HL-60 (cell line): ENCODE data around the gene CAST.

Source experiments
- DNase-seq, 2 experiments: peaks; one replicate each; pipeline ENCODE4 v3.0.0-alpha.2; 2010 to 2020; ENCODE audit warnings: low read depth in 1 of 2, low spot score in 1 of 2
- H3K27ac ChIP-seq: fragments of 250-450 bp; sonication (Bioruptor Pico); replicated peaks from 2 replicates; pipeline ENCODE4 v1.5.1; 2020; ENCODE audit warnings: mild to moderate bottlenecking, moderate library complexity
- H3K27me3 ChIP-seq: fragments of 250-450 bp; sonication (Bioruptor Pico); 2 replicates; pipeline ENCODE4 v1.5.1; 2021; ENCODE audit warnings: mild to moderate bottlenecking, moderate library complexity; ENCODE audit not compliant: insufficient read depth, poor library complexity, severe bottlenecking
- H3K4me3 ChIP-seq: replicated peaks from 2 replicates; pipeline ENCODE4 v1.5.1; 2011; ENCODE audit warnings: mild to moderate bottlenecking, control low read depth, low read length; ENCODE audit not compliant: insufficient read depth
- GABPA ChIP-seq: IDR thresholded peaks from 2 replicates; pipeline ENCODE4 v1.6.1; 2012; ENCODE audit warnings: low read depth
- POLR2AphosphoS5 ChIP-seq: IDR thresholded peaks from 2 replicates; pipeline ENCODE4 v1.6.1; 2012; ENCODE audit warnings: low read depth
- REST ChIP-seq: IDR thresholded peaks from 2 replicates; pipeline ENCODE4 v1.6.1; 2012; ENCODE audit warnings: low read depth; ENCODE audit not compliant: insufficient replicate concordance
- SPI1 ChIP-seq: IDR thresholded peaks from 2 replicates; pipeline ENCODE4 v1.6.1; 2012; ENCODE audit warnings: low read depth, mild to moderate bottlenecking, borderline replicate concordance
- TF ChIP-seq, protein P1 (sequence below): IDR thresholded peaks from one replicate; pipeline ENCODE4 v1.5.1; 2011; ENCODE audit warnings: low read length, control low read depth, inconsistent platforms; ENCODE audit not compliant: insufficient read depth

CAST gene

GRCh38 chr5:96638561-96638960 lies 23.6 kb upstream of the CAST start:
- Histone ChIP-seq H3K27me3 (no peaks in the 10 kb centered on the region), H3K27ac (no peak overlapping the region), H3K4me3 (no peak overlapping the region)
- no peak for DNase-seq
- TF ChIP-seq REST (no peak), GABPA (no peak), POLR2AphosphoS5 (no peak), SPI1 (no peak)
- TF ChIP-seq, protein P1, sequence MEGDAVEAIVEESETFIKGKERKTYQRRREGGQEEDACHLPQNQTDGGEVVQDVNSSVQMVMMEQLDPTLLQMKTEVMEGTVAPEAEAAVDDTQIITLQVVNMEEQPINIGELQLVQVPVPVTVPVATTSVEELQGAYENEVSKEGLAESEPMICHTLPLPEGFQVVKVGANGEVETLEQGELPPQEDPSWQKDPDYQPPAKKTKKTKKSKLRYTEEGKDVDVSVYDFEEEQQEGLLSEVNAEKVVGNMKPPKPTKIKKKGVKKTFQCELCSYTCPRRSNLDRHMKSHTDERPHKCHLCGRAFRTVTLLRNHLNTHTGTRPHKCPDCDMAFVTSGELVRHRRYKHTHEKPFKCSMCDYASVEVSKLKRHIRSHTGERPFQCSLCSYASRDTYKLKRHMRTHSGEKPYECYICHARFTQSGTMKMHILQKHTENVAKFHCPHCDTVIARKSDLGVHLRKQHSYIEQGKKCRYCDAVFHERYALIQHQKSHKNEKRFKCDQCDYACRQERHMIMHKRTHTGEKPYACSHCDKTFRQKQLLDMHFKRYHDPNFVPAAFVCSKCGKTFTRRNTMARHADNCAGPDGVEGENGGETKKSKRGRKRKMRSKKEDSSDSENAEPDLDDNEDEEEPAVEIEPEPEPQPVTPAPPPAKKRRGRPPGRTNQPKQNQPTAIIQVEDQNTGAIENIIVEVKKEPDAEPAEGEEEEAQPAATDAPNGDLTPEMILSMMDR = no peak

GRCh38 chr5:96640696-96641095 lies 21.5 kb upstream of the CAST start:
- Histone ChIP-seq H3K4me3 (no peak overlapping the region), H3K27me3 (no peaks in the 10 kb centered on the region), H3K27ac (no peak overlapping the region)
- DNase-seq = no peak
- TF ChIP-seq, protein P1 = no peak
- TF ChIP-seq POLR2AphosphoS5 = no peak
- TF ChIP-seq GABPA = no peak
- no peak for TF ChIP-seq SPI1
- no peak for TF ChIP-seq REST

GRCh38 chr5:96641368-96642280 lies 20.6 kb upstream of the CAST start:
- Histone ChIP-seq H3K4me3 (no peak overlapping the region), H3K27me3 (no peaks in the 10 kb centered on the region), H3K27ac (no peak overlapping the region)
- TF ChIP-seq GABPA = no peak
- TF ChIP-seq POLR2AphosphoS5 = no peak
- TF ChIP-seq, protein P1 = no peak
- TF ChIP-seq REST = no peak
- no peak for TF ChIP-seq SPI1
- no peak for DNase-seq
